Liver (tissue), 9 donors: ENCODE data around the gene DHX32. TPM values are rescaled to one million over a fixed set of nuclear protein-coding genes. Genes with fewer than 3 reads are reported as not detected.
"Not testable (repeated sequence)": the region's sequence is repeated elsewhere in the genome, so short reads cannot be mapped to it uniquely, and the experiment has no call there.

Experiments
- DNase-seq: peaks from one replicate; pipeline ENCODE4 v3.0.0-alpha.2; 2017; ENCODE audit warnings: low spot score
- H3K27ac ChIP-seq, 2 donors: one replicate each; pipeline ENCODE4 v1.7.0; 2013; ENCODE audit warnings: inconsistent platforms in 2 of 2, low read length in 2 of 2, control low read depth in 1 of 2, low read depth in 1 of 2, mild to moderate bottlenecking in 1 of 2
- H3K27me3 ChIP-seq, 4 donors: one replicate each; pipeline versions ENCODE4 v1.6.1 to v1.7.0; 2013; ENCODE audit warnings: low read length in 3 of 4, inconsistent platforms in 1 of 4, mild to moderate bottlenecking in 1 of 4, moderate library complexity in 1 of 4; ENCODE audit not compliant: control insufficient read depth in 4 of 4, insufficient read depth in 4 of 4
- H3K36me3 ChIP-seq, 4 donors: one replicate each; pipeline versions ENCODE4 v1.6.1 to v1.7.0; 2013; ENCODE audit warnings: low read length in 3 of 4, mild to moderate bottlenecking in 3 of 4, low read depth in 1 of 4, moderate library complexity in 1 of 4; ENCODE audit not compliant: control insufficient read depth in 4 of 4, insufficient read depth in 3 of 4
- H3K4me1 ChIP-seq, 4 donors: one replicate each; pipeline versions ENCODE4 v1.6.1 to v1.7.0; 2013; ENCODE audit warnings: low read length in 3 of 4, mild to moderate bottlenecking in 3 of 4, moderate library complexity in 1 of 4; ENCODE audit not compliant: control insufficient read depth in 4 of 4, insufficient read depth in 4 of 4
- H3K4me3 ChIP-seq, 3 donors: one replicate each; pipeline versions ENCODE4 v1.6.1 to v1.7.0; 2013; ENCODE audit warnings: low read length in 3 of 3, control low read depth in 1 of 3, low read depth in 1 of 3, mild to moderate bottlenecking in 1 of 3
- H3K9ac ChIP-seq, 2 donors: one replicate each; pipeline ENCODE4 v1.7.0; 2013; ENCODE audit warnings: low read length in 2 of 2, mild to moderate bottlenecking in 2 of 2, moderate library complexity in 2 of 2, control low read depth in 1 of 2, low read depth in 1 of 2
- H3K9me3 ChIP-seq, 4 donors: one replicate each; pipeline versions ENCODE4 v1.6.1 to v1.7.0; 2013; ENCODE audit warnings: low read length in 3 of 4; ENCODE audit not compliant: control insufficient read depth in 4 of 4
- ATF3 ChIP-seq: IDR thresholded peaks from 2 replicates; pipeline ENCODE4 v1.6.1; 2016; ENCODE audit warnings: antibody characterized with exemption
- CTCF ChIP-seq: fragments of 150-350 bp; IDR thresholded peaks from 2 replicates; pipeline ENCODE4 v1.5.1; 2017; ENCODE audit warnings: improper control_type of control experiment, low read depth, low read length; ENCODE audit not compliant: missing input control
- EGR1 ChIP-seq, 2 donors: IDR thresholded peaks; 2 replicates each; pipeline ENCODE4 v1.6.1; 2016 to 2018; ENCODE audit warnings: antibody characterized with exemption in 2 of 2, low read depth in 2 of 2
- FOXA2 ChIP-seq: IDR thresholded peaks from 2 replicates; pipeline ENCODE4 v1.6.1; 2016; ENCODE audit warnings: antibody characterized with exemption
- GABPA ChIP-seq, 2 donors: IDR thresholded peaks in 1 of 2; conservative IDR thresholded peaks in 1 of 2; 2 replicates each; pipeline ENCODE4 v1.6.1; 2016; ENCODE audit warnings: antibody characterized with exemption in 2 of 2, mild to moderate bottlenecking in 1 of 2, moderate library complexity in 1 of 2
- JUND ChIP-seq, 2 donors: IDR thresholded peaks; 2 replicates each; pipeline ENCODE4 v1.6.1; 2016; ENCODE audit warnings: antibody characterized with exemption in 2 of 2
- RAD21 ChIP-seq, 2 donors: IDR thresholded peaks; 2 replicates each; pipeline ENCODE4 v1.6.1; 2016; ENCODE audit warnings: antibody characterized with exemption in 2 of 2, mild to moderate bottlenecking in 2 of 2
- RXRA ChIP-seq, 2 donors: IDR thresholded peaks; 2 replicates each; pipeline ENCODE4 v1.6.1; 2017 to 2018; ENCODE audit warnings: antibody characterized with exemption in 2 of 2, mild to moderate bottlenecking in 1 of 2
- SP1 ChIP-seq: IDR thresholded peaks from 2 replicates; pipeline ENCODE4 v1.6.1; 2018; ENCODE audit warnings: antibody characterized with exemption, mild to moderate bottlenecking
- YY1 ChIP-seq: IDR thresholded peaks from 2 replicates; pipeline ENCODE4 v1.6.1; 2016; ENCODE audit warnings: antibody characterized with exemption, mild to moderate bottlenecking
- WGBS: extraction: QIAGEN DNeasy Blood & Tissue Kit; methylation state at CpG from one replicate; pipeline ENCODE4 v1.1.7; 2013; 5-methylcytosine and 5-hydroxymethylcytosine counted together
- polyA plus RNA-seq, 2 donors: library from polyadenylated mRNA; stranded (reverse) in 1 of 2; unstranded in 1 of 2; fragments of 200-250 nt in 1 of 2; fragments of >200 nt in 1 of 2; fragmentation: Nextera tagmentation in 1 of 2; extraction: Ambion mirVana in 1 of 2; gene quantifications; one replicate each; pipeline versions ENCODE4 v1.2.1 to v1.2.3, GENCODE V29; 2013 to 2015
- total RNA-seq, 2 donors: library from RNA; depleted of rRNA; stranded (reverse); fragments of >200 nt; gene quantifications; one replicate each; pipeline ENCODE4 v1.2.3, GENCODE V29; 2014
- TF ChIP-seq, protein P1 (sequence below): IDR thresholded peaks from 2 replicates; pipeline ENCODE4 v1.6.1; 2016; ENCODE audit warnings: antibody characterized with exemption
- TF ChIP-seq, protein P2 (sequence below): IDR thresholded peaks from 2 replicates; pipeline ENCODE4 v1.6.1; 2016; ENCODE audit warnings: antibody characterized with exemption
- donor health status: healthy.
- donor health status: healthy.
- donor health status: healthy.
- donor health status: healthy.
- donor health status: healthy.

The DHX32 gene
- total and polyA plus RNA-seq, 4 donors, result 8.3 to 20.2 (median 10.2) TPM

- H3K9me3 ChIP-seq, result no peaks in the 10 kb centered on the region
These were observed 35.9 kb upstream of the DHX32 start for GRCh38 chr10:125916977-125917376.

GRCh38 chr10:125913277-125913676, 32.2 kb upstream of the DHX32 start:
- 44% methylated on average over 6 of the region's 6 CpGs for WGBS
- DNase-seq, result peak; percentile 44

More at GRCh38 chr10:125916977-125917376, 35.9 kb upstream of the DHX32 start:
- Histone ChIP-seq H3K27me3 (peaks cover 0 to 2% (median 0%) of the 10 kb centered on the region in 4 donors), H3K9ac (no peak overlapping the region), H3K4me1 (peaks cover 0 to 2% (median 0%) of the 10 kb centered on the region in 4 donors), H3K36me3 (no peaks in the 10 kb centered on the region), H3K4me3 (no peak overlapping the region), H3K27ac (no peak overlapping the region)
- TF ChIP-seq, protein P1, sequence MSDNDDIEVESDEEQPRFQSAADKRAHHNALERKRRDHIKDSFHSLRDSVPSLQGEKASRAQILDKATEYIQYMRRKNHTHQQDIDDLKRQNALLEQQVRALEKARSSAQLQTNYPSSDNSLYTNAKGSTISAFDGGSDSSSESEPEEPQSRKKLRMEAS, result no peak
- TF ChIP-seq JUND (IDR thresholded peaks at IDR 0.05) (no peak), GABPA (IDR thresholded peaks at IDR 0.05 in 1 of 2, conservative IDR thresholded peaks at IDR 0.05 in 1 of 2) (no peak), CTCF (no peak), ATF3 (no peak), SP1 (no peak)
- 62% methylated on average over 3 of the region's 3 CpGs for WGBS
- DNase-seq, result no peak

DNA sequence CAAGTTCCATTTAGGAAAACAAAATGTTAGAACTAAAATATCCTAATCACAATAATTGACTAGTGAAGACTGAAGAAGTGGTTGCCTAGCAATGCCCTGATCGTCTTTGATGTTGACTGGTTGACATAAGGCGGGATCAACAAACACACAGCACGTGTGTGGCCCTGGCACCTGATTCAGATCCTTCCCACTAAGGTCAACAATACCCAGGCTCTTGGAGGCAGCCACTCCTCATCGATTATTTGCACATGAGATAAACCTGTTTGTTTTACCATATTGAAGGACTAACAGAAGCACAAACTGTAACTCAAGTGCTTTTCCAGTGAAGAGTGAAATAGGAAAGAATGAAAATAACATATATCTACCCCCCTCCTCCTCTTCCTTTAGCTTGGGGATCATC, 30.9 kb upstream of the DHX32 start:
- H3K4me1 ChIP-seq, result peaks cover 0 to 3% (median 0%) of the 10 kb centered on the region in 4 donors
- no peaks in the 10 kb centered on the region for H3K36me3 ChIP-seq
- TF ChIP-seq RAD21 (IDR thresholded peaks at IDR 0.05), result no peak
- TF ChIP-seq, protein P1, result peak; percentile 31
- TF ChIP-seq EGR1 (IDR thresholded peaks at IDR 0.05; ENCODE audit: low read depth in 2 of 2), result no peak
- TF ChIP-seq RXRA (IDR thresholded peaks at IDR 0.05), result peak; percentile 7 to 40
- peak; percentile 20 for TF ChIP-seq YY1
- TF ChIP-seq, protein P2, sequence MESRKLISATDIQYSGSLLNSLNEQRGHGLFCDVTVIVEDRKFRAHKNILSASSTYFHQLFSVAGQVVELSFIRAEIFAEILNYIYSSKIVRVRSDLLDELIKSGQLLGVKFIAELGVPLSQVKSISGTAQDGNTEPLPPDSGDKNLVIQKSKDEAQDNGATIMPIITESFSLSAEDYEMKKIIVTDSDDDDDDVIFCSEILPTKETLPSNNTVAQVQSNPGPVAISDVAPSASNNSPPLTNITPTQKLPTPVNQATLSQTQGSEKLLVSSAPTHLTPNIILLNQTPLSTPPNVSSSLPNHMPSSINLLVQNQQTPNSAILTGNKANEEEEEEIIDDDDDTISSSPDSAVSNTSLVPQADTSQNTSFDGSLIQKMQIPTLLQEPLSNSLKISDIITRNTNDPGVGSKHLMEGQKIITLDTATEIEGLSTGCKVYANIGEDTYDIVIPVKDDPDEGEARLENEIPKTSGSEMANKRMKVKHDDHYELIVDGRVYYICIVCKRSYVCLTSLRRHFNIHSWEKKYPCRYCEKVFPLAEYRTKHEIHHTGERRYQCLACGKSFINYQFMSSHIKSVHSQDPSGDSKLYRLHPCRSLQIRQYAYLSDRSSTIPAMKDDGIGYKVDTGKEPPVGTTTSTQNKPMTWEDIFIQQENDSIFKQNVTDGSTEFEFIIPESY, result no peak
- TF ChIP-seq FOXA2, result peak; percentile 52
- H3K27ac ChIP-seq, result no peak overlapping the region
- DNase-seq, result no peak
- H3K9me3 ChIP-seq, result no peaks in the 10 kb centered on the region
- H3K27me3 ChIP-seq, result peaks cover 0 to 2% (median 0%) of the 10 kb centered on the region in 4 donors
- 22% methylated on average over 4 of the region's 4 CpGs for WGBS
- H3K4me3 ChIP-seq, result no peak overlapping the region
- no peak overlapping the region for H3K9ac ChIP-seq

More at GRCh38 chr10:125913277-125913676, 32.2 kb upstream of the DHX32 start:
- not testable (repeated sequence) for H3K36me3 ChIP-seq, H3K27ac ChIP-seq, H3K27me3 ChIP-seq, H3K4me3 ChIP-seq, H3K9me3 ChIP-seq, H3K9ac ChIP-seq, H3K4me1 ChIP-seq
